Mucosa of descending colon (tissue), 3 donors: Measurements from ENCODE around the gene ZNF329. TPM values are rescaled to one million over a fixed set of nuclear protein-coding genes. Genes with fewer than 3 reads are reported as not detected.
"Not testable (repeated sequence)": the region's sequence is repeated elsewhere in the genome, so short reads cannot be mapped to it uniquely, and the experiment has no call there.

ENCODE experiments used
- ATAC-seq: fragments of 200-7000 bp; cut with Tn5 transposase; one replicate; pipeline ENCODE4 v1.9.1; 2020; ENCODE audit warnings: mild to moderate bottlenecking, moderate library complexity
- DNase-seq, 3 donors: peaks; one replicate each; pipeline ENCODE4 v3.0.0-alpha.2; 2020
- H3K36me3 ChIP-seq: fragments of 200-600 bp; one replicate; pipeline ENCODE4 v1.8.0; 2021; ENCODE audit warnings: low read depth, mild to moderate bottlenecking
- H3K4me1 ChIP-seq: fragments of 200-600 bp; one replicate; pipeline ENCODE4 v1.8.0; 2021; ENCODE audit warnings: low read depth, mild to moderate bottlenecking
- H3K4me3 ChIP-seq: fragments of 200-600 bp; one replicate; pipeline ENCODE4 v1.8.0; 2021; ENCODE audit warnings: mild to moderate bottlenecking
- H3K9me3 ChIP-seq: fragments of 200-600 bp; one replicate; pipeline ENCODE4 v1.8.0; 2021; ENCODE audit warnings: mild to moderate bottlenecking
- intact Hi-C, 2 donors: fragments of 100-400 bp; cut with DNase I in 1 of 2; cut with micrococcal nuclease in 1 of 2; formaldehyde crosslinking; loops; one replicate each; pipeline versions ENCODE4 v1.11.0 to v1.11.1; 2022; cut with DNase I, micrococcal nuclease
- total RNA-seq, 3 donors: library from RNA; stranded (reverse); fragmentation: NEBNext Ultra II Directional in 2 of 3; extraction: Animal tissue kit (Norgen Biotek cat#: 25700) in 2 of 3; gene quantifications; one replicate each; pipeline versions ENCODE4 v1.2.1 to v1.2.4, GENCODE V29; 2021 to 2023
- TF ChIP-seq, protein P1 (sequence below): fragments of 200-600 bp; IDR thresholded peaks from one replicate; pipeline ENCODE4 v1.8.0; 2022; ENCODE audit warnings: antibody characterized with exemption, mild to moderate bottlenecking
- donor health status: DM: no; HTN: no; CAD: no; lungs with moderate emphysema.
- donor health status: DM: no; HTN: no; CAD: no.
- donor health status: DM: no; HTN: yes; CAD: no.

ZNF329 gene
- total RNA-seq, 3 donors from 2014 or later = 3.5 to 10.3 (median 4.9) TPM

DNA sequence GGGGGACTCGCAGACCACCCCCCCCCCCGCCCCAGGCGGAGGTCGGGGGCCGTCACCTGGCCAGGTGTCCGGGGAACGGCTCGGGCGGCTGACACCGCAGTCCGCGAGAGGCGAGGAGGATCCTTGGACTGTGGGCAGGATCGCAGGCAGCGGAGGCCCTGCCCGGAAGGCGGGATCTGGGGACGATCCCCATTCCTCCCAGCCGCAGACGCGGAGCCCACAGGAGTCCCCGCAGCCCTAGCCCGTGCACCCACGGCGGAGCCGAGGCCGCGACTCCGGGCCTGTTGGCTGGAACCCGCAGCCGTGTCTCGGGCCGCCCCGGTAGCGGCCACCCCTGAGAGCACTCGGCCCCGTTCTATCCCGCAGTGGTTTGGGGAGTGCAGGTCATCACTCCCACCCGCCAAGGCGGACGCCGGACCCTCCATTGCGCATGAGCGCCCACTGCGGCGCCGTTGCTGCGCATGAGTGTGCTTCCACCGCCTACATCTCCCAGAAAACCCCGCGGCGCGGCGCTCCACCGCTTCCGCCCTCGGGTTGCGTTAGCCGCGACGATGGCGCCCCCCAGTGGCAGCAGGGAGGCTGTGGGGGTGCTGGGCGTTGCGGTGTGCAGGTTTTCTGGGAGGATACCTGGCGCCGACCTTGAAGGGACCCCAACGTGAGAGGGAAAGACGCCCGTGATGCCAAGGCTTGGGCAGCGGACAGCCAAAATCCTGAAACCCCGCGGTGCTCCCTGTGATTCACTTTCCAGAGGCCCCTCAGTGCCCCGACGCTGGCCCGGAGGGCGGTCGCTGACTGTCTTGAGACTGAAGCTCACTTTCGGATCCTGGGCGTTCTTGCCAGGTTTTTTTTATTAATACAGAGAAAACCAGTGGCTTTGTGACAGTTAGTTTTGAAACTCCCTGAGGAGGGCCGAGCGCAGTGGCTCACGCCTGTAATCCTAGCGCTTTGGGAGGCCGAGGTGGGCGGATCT, 4.4 kb upstream of the ZNF329 start:
- intact Hi-C loops = loop anchor here (5.0 kb wide), 1 partner anchor 133 kb away; no protein-coding TSS in a partner anchor
- ATAC-seq = peak; percentile 97
- peak; percentile 96 to 99 (median 97) for DNase-seq
- peaks cover 16% of the 10 kb centered on the region for H3K4me1 ChIP-seq
- peaks cover 16% of the 10 kb centered on the region for H3K9me3 ChIP-seq
- no peaks in the 10 kb centered on the region for H3K36me3 ChIP-seq
- TF ChIP-seq, protein P1, sequence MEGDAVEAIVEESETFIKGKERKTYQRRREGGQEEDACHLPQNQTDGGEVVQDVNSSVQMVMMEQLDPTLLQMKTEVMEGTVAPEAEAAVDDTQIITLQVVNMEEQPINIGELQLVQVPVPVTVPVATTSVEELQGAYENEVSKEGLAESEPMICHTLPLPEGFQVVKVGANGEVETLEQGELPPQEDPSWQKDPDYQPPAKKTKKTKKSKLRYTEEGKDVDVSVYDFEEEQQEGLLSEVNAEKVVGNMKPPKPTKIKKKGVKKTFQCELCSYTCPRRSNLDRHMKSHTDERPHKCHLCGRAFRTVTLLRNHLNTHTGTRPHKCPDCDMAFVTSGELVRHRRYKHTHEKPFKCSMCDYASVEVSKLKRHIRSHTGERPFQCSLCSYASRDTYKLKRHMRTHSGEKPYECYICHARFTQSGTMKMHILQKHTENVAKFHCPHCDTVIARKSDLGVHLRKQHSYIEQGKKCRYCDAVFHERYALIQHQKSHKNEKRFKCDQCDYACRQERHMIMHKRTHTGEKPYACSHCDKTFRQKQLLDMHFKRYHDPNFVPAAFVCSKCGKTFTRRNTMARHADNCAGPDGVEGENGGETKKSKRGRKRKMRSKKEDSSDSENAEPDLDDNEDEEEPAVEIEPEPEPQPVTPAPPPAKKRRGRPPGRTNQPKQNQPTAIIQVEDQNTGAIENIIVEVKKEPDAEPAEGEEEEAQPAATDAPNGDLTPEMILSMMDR = peak; percentile 97
- peak overlapping the region; percentile 68 for H3K4me3 ChIP-seq

GRCh38 chr19:58154287-58154678, 3.7 kb upstream of the ZNF329 start:
- peaks cover 11% of the 10 kb centered on the region for H3K9me3 ChIP-seq
- no peaks in the 10 kb centered on the region for H3K36me3 ChIP-seq
- peaks cover 16% of the 10 kb centered on the region for H3K4me1 ChIP-seq
- peak overlapping the region; percentile 68 for H3K4me3 ChIP-seq
- ATAC-seq (peak; percentile 11), DNase-seq (peak; percentile 24 to 52 (median 50))
- TF ChIP-seq, protein P1 = no peak
- intact Hi-C loops = loop anchor here in 1 of 2 donors (5.0 kb wide), 1 partner anchor 132 kb away; no protein-coding TSS in a partner anchor

DNA sequence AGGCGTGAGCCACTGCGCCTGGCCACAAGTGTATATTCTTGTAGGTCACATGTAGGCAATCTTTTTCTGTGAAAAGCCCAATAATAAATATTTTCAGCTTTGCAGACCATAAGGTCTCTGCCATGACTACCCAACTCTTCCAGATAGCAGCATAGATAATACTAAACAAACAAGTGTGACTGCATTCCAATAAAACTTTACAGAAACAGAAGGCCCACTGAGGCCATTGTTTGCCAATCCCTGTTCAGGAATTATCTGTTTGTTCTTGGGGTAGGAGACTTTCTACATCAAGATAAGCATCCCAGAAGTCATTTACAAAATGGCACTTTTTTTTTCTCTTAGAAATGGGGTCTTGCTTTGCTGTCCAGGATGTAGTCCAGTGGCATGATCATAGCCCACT, 2.8 kb upstream of the ZNF329 start:
- H3K4me1 ChIP-seq = peaks cover 16% of the 10 kb centered on the region

DNA sequence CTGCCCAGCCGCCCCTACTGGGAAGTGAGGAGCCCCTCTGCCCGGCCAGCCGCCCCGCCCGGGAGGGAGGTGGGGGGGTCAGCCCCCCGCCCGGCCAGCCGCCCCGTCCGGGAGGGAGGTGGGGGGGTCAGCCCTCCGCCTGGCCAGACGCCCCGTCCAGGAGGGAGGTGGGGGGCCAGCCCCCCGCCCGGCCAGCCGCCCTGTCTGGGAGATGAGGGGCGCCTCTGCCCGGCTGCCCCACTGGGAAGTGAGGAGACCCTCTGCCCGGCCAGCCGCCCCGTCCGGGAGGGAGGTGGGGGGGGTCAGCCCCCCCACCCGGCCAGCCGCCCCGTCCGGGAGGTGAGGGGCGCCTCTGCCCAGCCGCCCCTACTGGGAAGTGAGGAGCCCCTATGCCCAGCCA, 3.1 kb downstream of the ZNF329 start:
- H3K4me1 ChIP-seq, H3K36me3 ChIP-seq, H3K4me3 ChIP-seq, DNase-seq, ATAC-seq, intact Hi-C loops: not testable (repeated sequence)
- peaks cover 48% of the 10 kb centered on the region for H3K9me3 ChIP-seq

More for the DNA sequence above, 2.8 kb upstream of the ZNF329 start:
- ATAC-seq = no peak
- intact Hi-C loops = loop anchor here in 1 of 2 donors (5.0 kb wide), 1 partner anchor 131 kb away; no protein-coding TSS in a partner anchor
- H3K36me3 ChIP-seq = no peaks in the 10 kb centered on the region
- TF ChIP-seq, protein P1 = no peak
- DNase-seq = no peak
- H3K4me3 ChIP-seq = no peak overlapping the region
- peaks cover 11% of the 10 kb centered on the region for H3K9me3 ChIP-seq

DNA sequence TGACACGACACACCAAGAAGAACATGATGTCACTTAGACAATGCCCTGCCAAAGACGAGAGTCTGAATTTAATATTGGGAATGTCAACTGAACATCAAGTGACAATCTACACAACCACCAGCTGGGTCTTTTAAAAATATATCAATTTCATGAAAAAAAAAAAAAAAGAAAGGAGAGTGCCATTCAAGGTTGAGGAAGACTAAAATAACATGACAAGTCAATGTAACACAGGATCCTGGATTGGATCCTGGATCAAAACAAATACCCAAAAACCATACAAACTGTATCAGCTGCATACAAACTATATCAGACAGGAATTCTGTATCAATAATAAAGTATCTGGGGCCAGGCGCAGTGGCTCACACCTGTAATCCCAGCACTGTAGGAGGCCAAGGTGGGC, 4.7 kb downstream of the ZNF329 start:
- Histone ChIP-seq H3K9me3 (peaks cover 64% of the 10 kb centered on the region), H3K36me3 (peaks cover 5% of the 10 kb centered on the region), H3K4me1 (no peaks in the 10 kb centered on the region), H3K4me3 (no peak overlapping the region)
- ATAC-seq (no peak), DNase-seq (no peak)
- intact Hi-C loops = no loop called here
- TF ChIP-seq, protein P1 = no peak

GRCh38 chr19:58134244-58134643, 16.3 kb downstream of the ZNF329 start:
- intact Hi-C loops = no loop called here
- Histone ChIP-seq H3K4me3 (no peak overlapping the region), H3K4me1 (no peaks in the 10 kb centered on the region), H3K9me3 (peaks cover 100% of the 10 kb centered on the region), H3K36me3 (peaks cover 11% of the 10 kb centered on the region)
- ATAC-seq = no peak
- TF ChIP-seq, protein P1 = no peak
- no peak for DNase-seq
